D721Med (cell line): Measurements from ENCODE around the gene AFDN.

Source experiments
- DNase-seq: peaks from one replicate; pipeline ENCODE4 v3.0.0; 2011; ENCODE audit warnings: low spot score; ENCODE audit not compliant: insufficient read length
- FAIRE-seq: peaks from 2 replicates; lab custom pipeline; 2011; peaks lifted over from hg19 to GRCh38; lab: Jason Lieb, UNC
- CTCF ChIP-seq: IDR thresholded peaks from 2 replicates; pipeline ENCODE4 v1.5.1; 2012; ENCODE audit warnings: mild to moderate bottlenecking, control low read depth; ENCODE audit not compliant: insufficient read depth; ENCODE audit errors: missing control alignments

Gene AFDN

GRCh38 chr6:167801263-167801662 is 25.4 kb upstream of the AFDN start:
- DNase-seq, result no peak
- FAIRE-seq, result no peak
- TF ChIP-seq CTCF, result no peak

- DNase-seq (no peak), FAIRE-seq (no peak)
- TF ChIP-seq CTCF, result no peak
Observed at GRCh38 chr6:167802339-167802738, 24.4 kb upstream of the AFDN start.

GRCh38 chr6:167803816-167804215 is 22.9 kb upstream of the AFDN start:
- FAIRE-seq (no peak), DNase-seq (no peak)
- no peak for TF ChIP-seq CTCF

- DNase-seq (no peak), FAIRE-seq (no peak)
- TF ChIP-seq CTCF, result no peak
Observed at GRCh38 chr6:167804281-167805013, 22.3 kb upstream of the AFDN start.

DNA sequence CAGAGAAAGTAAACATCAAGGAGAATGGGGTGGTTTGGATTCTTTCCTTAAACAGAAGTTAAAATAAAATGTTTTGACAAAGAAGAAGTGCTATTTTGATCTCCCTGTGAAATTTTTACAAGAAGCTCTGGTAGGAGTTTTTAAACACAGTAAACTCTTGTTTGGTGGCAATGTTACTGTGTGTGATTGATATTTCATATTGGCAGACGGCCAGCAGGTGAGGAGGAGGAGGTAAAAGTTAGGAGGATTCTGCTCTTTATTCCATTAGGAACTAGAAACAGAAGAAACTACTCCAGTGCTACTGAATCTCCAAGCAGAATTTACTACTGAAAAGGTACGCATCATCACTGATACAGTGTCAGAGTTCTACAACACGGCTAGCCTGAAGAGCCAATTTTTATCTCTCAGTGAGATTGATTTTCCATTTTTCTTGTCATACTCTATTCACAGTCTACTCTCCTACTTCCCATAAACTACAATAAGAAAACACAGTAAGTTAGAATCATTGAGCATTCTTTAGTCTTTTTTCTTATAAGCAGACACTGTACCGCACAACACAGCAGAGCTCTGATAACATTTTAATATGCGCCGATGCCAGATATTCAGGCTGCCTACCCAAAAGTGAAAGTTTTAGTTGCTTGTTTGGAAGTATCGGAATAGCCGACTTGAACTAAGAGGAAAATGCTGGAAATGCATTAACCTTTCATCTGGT is 21.2 kb upstream of the AFDN start:
- DNase-seq (no peak), FAIRE-seq (no peak)
- no peak for TF ChIP-seq CTCF

DNA sequence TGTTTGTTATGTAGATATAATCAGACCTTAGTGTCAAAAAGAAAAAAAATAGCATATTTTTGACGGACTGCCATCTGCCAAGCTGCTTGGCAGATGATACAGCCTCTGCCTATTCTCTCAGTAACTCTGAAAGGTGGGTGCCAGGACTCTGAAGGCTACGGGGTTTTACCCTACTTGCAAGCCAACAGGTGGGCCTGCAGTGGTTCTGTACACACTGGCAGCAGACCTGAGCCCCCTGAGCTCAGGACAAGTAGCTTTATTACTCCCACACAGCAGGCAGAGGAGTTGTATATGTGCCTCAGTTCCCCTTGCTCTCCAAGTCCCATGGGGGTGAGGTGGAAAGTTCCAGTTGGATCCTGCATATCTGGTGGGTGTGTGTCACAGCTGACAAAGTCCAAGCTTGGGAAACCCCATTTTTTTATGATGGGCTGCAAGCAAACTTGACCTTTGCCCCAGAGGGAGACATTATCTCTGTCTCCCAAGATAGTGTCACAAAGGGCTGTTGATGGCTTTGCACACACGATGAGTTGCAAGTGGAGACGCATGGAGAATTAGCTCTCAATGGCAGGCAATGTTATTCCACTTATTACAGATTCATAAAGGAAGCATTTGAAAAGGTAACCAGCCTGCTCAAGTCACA is 20.5 kb upstream of the AFDN start:
- TF ChIP-seq CTCF, result no peak
- no peak for DNase-seq
- no peak for FAIRE-seq
